ENCODE data around the gene FBXL17. TPM values are rescaled to one million over a fixed set of nuclear protein-coding genes. Genes with fewer than 3 reads are reported as not detected.

FBXL17 gene
- total RNA-seq, 1 experiment from 2014 or later: 16.2 TPM

DNA sequence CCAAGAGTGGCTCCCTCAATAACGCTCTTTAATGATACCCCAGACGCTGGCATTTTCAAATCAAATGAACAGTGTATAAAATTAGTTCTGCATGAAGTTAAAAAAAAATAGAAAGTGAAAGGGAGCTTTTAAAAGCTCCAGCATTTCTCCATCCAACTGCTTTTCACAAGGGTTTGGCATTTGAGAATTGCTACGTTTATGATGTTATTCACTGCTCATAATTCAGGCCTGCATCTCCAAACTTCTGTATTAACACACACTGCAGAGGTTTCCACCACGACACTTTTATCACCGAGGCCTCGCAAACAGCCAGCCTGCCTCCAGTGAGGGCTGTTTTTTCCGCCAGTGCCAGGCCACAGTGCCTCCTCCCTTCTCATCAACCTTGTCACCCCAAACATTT lies 505.6 kb downstream of the FBXL17 start:
- H3K36me3 ChIP-seq: no peaks in the 10 kb centered on the region
- no peak for DNase-seq
- H3K27me3 ChIP-seq: no peaks in the 10 kb centered on the region
- H3K9me3 ChIP-seq: no peaks in the 10 kb centered on the region
- no peak overlapping the region for H3K4me3 ChIP-seq

DNA sequence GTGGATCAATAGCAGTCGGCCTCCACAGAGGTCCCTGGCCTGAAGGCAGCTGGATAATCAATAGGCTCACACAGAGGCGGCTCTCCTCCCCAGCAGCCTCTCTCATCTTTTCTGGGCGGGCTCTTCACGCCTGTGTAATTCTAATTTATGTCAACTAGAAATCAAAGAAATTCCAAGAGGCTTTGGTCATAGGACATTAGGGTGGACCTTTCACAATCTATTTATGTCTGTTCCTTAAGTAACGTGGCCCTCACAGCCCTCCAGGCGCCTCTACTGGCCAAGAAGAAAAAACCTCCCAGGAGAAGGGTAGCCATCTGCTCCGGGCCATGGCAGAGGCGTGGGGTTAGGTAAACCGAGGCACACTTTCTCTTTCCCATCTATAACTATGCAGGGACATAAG lies 506.1 kb downstream of the FBXL17 start:
- Histone ChIP-seq H3K36me3 (no peaks in the 10 kb centered on the region), H3K4me3 (no peak overlapping the region), H3K9me3 (no peaks in the 10 kb centered on the region), H3K27me3 (no peaks in the 10 kb centered on the region)
- no peak for DNase-seq

DNA sequence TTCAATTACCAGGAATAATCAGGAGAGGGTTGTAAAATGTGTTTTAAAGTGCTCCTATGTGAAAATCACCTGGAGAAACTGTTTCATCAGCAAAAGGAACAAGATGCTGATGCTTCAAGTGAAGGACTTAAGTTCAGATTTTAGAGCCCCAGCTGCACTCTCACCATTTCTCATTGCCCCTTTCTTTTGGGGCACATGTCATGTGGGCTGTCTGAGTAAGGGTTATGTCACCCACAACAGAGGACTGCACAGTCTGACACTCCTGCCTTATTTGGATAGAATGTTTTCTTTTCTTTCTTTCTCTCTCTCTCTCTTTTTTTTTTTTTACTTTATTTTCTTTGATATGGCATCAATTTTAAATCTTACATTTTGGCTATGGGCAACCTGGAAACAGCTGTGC lies 507.1 kb downstream of the FBXL17 start:
- no peak overlapping the region for H3K4me3 ChIP-seq
- H3K36me3 ChIP-seq: no peaks in the 10 kb centered on the region
- H3K27me3 ChIP-seq: no peaks in the 10 kb centered on the region
- DNase-seq: no peak
- H3K9me3 ChIP-seq: no peaks in the 10 kb centered on the region

DNA sequence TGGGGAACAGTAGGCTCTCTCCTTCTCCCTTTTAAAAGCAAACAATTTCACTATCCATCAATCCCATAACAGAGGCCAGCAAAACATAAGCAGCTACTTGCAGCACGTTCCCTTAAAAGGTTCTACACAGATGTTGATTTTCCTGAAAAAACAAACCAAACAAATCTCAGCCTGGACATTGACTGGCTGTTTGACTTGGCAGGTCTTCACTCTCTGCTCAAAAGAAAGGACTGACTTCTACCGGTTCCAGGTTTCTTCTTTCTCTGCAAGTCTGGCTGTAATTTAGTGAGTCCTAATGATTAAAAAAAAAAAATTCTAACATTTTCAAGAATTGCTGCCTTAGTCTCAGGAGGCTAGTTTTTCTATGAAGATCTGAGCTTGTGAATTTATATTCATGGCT lies 508.0 kb downstream of the FBXL17 start:
- Histone ChIP-seq H3K4me3 (no peak overlapping the region), H3K27me3 (no peaks in the 10 kb centered on the region), H3K9me3 (no peaks in the 10 kb centered on the region), H3K36me3 (no peaks in the 10 kb centered on the region)
- no peak for DNase-seq

DNA sequence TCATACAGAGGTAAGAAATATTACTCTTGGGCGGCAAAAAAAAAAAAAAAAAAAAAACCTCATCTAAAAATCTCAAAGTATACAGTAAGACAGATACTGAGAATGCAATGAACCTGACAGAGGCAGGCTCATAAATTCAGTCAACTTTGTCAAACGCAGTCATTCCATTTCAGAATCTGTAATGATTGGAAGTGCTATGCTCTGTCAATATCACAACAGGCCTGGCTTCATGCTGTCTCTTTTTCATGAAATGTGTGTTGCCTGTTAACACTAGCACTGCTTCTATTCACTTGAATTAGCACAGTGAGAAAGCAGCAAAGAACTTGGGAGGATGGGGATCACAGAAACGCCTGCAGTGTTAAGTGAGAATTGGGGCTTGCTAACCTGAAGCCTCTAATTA lies 510.9 kb downstream of the FBXL17 start:
- Histone ChIP-seq H3K27me3 (no peaks in the 10 kb centered on the region), H3K4me3 (no peak overlapping the region), H3K36me3 (no peaks in the 10 kb centered on the region), H3K9me3 (no peaks in the 10 kb centered on the region)
- DNase-seq: no peak

DNA sequence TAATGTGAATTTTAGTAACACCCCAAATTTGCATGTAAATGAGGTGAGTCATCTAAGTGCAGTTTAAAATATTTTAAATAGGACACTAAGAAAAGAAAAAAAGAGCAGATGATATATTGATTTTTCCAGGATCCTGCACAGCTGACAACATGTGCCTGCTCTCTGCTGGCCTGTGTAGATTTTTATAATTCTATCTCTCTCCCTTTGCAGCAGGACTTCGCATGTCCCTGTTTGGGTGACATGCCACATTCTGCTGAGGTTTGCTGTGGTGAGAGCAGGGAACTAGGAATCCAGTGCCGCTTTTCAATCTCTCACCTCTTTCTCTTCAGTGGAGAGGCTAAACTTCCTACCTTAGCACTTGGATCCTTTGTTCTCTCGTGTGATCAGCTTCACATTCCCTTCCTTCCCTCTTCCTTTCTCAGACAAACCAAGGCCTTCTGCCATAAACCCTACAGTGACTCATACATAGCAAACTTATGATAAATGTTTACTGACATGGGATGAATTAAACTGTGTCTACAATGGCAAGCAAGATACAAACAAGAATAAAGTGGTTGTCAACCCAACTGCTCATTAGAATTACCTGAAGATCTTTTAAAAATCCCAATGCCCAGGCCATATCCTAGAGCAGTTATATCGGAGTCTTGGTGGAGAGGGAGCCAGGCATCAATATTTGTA lies 512.3 kb downstream of the FBXL17 start:
- H3K9me3 ChIP-seq: no peaks in the 10 kb centered on the region
- no peak overlapping the region for H3K4me3 ChIP-seq
- DNase-seq: peak; percentile 31
- H3K27me3 ChIP-seq: no peaks in the 10 kb centered on the region
- no peaks in the 10 kb centered on the region for H3K36me3 ChIP-seq

DNA sequence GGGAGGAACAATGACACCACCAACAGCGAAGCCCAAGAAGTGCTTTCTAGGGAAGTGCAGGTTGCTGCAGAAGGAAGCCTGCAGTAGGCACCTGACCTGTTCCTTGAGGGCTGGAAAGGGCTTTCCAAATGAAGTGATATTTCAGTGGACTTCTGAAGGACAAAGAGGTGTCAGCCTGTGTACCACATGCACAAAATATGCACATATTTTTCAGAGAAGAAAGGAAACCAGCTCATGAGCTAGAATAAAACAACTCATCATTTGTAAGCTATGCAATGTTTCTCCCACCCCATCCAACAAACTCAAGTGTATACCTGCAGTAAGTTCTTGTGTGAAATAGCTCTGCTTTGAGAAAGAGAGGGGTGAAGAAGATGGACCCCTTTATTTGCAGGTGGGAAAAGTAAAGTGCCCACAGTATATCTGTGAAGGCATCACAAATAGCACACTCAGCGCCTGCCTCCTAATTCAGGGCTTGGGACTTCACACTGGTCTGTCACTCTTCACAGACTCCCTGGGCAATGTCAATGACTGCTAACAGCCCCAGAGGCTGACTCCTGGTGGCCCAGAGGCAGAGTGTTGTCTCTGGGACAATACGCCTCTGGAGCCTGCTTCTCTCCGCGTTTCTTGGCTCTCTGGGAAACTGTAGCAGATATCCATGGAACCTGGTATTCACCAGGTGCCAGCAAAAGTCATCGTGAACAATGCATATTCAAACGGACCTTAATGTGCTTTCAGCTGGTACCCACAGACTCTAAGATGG lies 513.1 kb downstream of the FBXL17 start:
- no peaks in the 10 kb centered on the region for H3K27me3 ChIP-seq
- DNase-seq: no peak
- no peak overlapping the region for H3K4me3 ChIP-seq
- no peaks in the 10 kb centered on the region for H3K9me3 ChIP-seq
- H3K36me3 ChIP-seq: no peaks in the 10 kb centered on the region

DNA sequence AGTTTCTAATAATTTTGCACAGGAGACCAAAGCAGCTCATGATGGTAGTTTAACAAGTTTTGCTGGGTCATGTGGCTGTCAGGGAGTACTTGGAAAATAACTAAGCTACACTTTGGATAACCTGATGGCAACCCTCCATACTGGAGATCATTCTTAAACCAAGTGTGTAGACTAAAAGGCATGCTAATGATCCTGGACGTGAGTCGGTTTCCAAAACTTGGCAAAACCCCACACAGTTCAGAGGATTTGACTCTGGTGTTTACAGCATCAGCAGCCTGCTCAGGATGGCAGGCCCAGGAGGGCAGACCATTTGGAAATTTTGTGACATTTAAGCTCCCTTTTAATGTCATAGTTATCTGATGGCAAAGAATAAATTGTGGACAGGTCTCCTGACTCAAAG lies 514.6 kb downstream of the FBXL17 start:
- peak; percentile 80 for DNase-seq
- no peak overlapping the region for H3K4me3 ChIP-seq
- H3K9me3 ChIP-seq: no peaks in the 10 kb centered on the region
- no peaks in the 10 kb centered on the region for H3K27me3 ChIP-seq
- H3K36me3 ChIP-seq: no peaks in the 10 kb centered on the region

DNA sequence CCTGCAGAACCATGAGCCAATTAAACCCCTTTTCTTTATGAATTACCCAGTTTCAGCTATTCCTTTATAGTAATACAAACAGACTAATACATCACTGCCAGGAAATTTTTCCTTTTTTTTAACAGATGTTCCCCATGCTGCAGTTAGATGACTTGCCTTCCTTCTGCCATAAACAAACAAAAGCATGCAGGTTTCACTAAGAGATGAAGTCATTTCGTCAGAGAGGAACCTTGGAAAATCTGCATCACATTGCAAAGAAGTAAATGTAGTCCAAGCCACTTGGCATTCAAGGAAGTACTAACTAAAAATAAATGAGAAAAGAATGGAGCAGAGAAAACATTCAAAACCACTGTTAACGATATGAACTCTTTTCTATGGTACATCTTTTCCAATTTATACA lies 517.1 kb downstream of the FBXL17 start:
- H3K27me3 ChIP-seq: no peaks in the 10 kb centered on the region
- DNase-seq: no peak
- no peaks in the 10 kb centered on the region for H3K36me3 ChIP-seq
- no peaks in the 10 kb centered on the region for H3K9me3 ChIP-seq
- H3K4me3 ChIP-seq: no peak overlapping the region

DNA sequence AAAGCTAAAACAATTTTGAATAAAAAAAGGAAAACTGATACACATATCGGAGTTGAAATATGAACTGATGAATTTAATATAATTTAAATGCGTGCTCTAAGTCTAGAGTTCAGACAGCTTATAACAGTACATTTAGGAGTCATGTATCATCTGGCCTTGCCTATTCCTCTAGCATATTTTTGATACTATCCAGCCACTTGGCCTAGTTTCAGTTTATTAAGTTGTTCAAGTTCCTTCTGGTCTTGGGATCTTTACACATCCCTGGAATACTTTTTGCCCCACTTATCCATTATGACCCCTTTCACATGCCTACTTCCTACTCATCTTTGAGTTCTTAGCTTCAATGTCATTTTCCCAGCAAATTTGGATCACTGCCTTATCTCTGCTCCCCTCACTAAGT lies 518.8 kb downstream of the FBXL17 start:
- Histone ChIP-seq H3K36me3 (no peaks in the 10 kb centered on the region), H3K27me3 (no peaks in the 10 kb centered on the region)

DNA sequence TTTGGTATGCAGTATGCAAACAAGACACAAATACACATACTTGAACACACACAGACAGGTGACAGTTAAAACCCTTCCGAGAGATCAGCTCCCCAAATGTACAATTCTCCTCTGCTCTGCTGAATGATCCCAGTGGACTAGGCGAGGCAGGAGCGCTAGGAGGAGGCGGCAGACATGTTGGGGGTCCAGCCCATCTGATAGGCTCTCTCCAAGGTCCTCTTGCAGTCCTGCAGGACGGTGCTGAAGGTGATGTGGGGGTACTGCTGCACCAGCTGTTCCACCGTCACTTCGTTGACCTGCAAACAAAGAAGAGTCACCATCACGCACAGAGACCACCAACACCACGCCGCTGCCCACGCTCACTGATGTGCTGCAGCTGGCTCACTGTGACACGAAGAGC lies 520.3 kb downstream of the FBXL17 start:
- Histone ChIP-seq H3K4me3 (no peak overlapping the region), H3K9me3 (no peaks in the 10 kb centered on the region), H3K36me3 (no peaks in the 10 kb centered on the region), H3K27me3 (no peaks in the 10 kb centered on the region)
- no peak for DNase-seq

More for the DNA sequence above, 518.8 kb downstream of the FBXL17 start:
- DNase-seq: no peak
- no peaks in the 10 kb centered on the region for H3K9me3 ChIP-seq
- no peak overlapping the region for H3K4me3 ChIP-seq

DNA sequence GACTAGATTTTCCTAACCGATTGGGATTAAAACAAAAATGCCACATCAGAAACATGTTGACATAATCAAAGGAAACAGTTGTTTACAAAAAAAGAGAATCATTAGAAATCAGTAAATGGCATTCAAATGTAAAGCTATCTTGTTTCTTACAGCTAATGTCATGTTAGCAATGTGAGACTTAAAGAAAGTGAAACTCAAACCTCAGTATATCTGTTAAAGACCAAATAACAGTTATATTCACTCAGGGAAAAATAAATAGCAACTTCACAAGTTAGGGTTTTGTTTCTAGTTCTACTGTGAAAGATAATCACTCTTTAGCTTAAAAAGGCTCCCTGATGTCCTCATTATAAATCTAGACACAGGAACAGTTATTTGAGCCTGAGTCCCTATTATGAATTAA lies 521.9 kb downstream of the FBXL17 start:
- Histone ChIP-seq H3K27me3 (no peaks in the 10 kb centered on the region), H3K36me3 (no peaks in the 10 kb centered on the region), H3K9me3 (no peaks in the 10 kb centered on the region), H3K4me3 (no peak overlapping the region)
- DNase-seq: no peak

DNA sequence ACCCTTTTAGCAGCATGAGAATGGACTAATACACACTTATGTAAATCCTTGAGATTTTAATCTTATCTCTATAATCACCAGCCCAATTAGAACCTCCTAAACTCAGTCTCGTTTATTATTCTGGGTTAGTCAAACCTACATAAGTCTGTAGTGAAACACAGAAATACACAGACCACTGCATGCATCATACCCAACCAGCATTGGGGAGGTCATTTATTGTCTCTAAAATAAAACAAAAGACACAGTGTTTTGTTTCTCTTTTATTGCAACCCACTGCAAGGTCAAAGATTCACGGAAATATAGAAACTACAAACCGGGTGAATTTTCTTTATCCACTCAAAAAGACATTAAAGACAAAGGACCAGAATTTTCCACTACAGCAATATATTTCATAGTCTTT lies 523.1 kb downstream of the FBXL17 start:
- Histone ChIP-seq H3K9me3 (no peaks in the 10 kb centered on the region), H3K4me3 (no peak overlapping the region), H3K36me3 (no peaks in the 10 kb centered on the region), H3K27me3 (no peaks in the 10 kb centered on the region)
- DNase-seq: no peak

DNA sequence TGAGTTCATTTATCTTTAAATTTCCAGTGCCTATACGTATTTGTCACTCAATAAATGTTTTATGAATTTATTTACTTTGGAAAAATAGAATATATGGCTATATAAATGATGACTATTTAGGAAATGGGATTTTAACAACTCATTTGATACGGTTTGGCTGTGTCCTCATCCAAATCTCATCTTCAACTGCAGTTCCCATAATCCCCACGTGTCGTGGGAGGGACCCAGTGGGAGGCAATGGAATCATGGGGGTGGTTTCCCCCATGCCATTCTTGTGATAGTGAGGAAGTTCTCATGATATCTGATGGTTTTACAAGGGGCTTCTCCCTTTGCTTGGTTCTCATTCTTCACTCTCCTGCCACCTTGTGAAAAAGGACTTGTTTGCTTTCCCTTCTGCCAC lies 523.6 kb downstream of the FBXL17 start:
- H3K27me3 ChIP-seq: no peaks in the 10 kb centered on the region

DNA sequence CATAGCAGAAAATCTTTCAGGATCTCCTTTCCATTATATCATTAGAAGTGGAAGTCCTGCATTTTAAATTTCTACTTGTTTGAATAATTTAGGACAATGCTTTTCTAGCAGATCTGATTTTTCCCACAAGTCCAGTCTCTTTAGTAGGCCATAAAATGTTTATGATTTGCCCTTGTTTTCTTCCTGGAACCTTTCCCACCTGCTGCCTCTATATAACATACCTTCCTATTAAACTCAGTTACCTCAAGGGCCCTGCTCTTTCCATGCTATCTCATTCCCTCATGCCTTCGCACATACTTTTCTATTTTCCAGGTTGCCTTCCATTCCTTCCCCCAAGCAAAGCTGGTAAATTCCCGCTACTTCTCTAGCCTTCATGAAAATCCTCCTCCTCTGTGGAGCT lies 524.1 kb downstream of the FBXL17 start:
- no peak for DNase-seq
- H3K4me3 ChIP-seq: no peak overlapping the region
- H3K27me3 ChIP-seq: no peaks in the 10 kb centered on the region
- no peaks in the 10 kb centered on the region for H3K9me3 ChIP-seq
- no peaks in the 10 kb centered on the region for H3K36me3 ChIP-seq

More for the DNA sequence above, 523.6 kb downstream of the FBXL17 start:
- Histone ChIP-seq H3K4me3 (no peak overlapping the region), H3K9me3 (no peaks in the 10 kb centered on the region), H3K36me3 (no peaks in the 10 kb centered on the region)
- DNase-seq: no peak

DNA sequence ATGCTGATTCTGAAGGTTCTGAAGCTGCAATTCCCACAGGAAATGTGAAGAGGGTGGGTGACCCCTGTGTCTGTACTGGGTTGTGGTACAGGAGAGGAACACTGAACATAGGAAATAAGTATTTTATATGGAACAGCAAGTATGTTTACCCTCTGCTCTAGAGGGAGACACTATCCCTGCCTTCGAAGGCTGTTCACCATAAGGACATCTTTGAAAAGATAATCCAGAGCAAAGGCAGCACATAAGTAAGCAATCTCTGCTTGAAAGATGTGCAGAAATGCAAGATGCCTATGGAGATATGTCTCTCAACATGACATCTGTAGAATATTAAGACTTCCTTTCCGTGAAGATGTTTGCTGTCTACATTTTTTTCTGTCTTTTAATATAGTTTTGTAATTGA lies 526.7 kb downstream of the FBXL17 start:
- no peak for DNase-seq
- no peaks in the 10 kb centered on the region for H3K9me3 ChIP-seq
- H3K4me3 ChIP-seq: no peak overlapping the region
- no peaks in the 10 kb centered on the region for H3K27me3 ChIP-seq
- no peaks in the 10 kb centered on the region for H3K36me3 ChIP-seq

DNA sequence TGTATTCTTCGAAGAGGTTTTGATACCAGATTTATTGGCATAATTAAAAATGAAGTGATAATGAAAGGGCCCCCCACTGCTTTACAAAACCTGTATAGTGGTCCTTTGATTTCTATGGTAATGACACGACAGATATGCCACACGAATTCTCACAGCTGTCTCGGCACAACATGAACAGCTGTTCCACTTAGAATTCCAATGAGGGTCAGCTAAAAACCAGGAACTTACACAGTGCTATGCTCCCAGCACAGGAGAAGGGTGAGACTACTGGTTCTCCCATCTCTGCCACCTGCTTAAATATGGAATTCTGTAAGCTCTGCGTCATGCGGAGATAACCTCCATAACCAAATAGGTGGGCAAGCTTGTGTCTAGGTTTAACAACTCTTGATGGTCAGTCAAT lies 528.2 kb downstream of the FBXL17 start:
- Histone ChIP-seq H3K36me3 (no peaks in the 10 kb centered on the region), H3K27me3 (no peaks in the 10 kb centered on the region), H3K4me3 (no peak overlapping the region), H3K9me3 (no peaks in the 10 kb centered on the region)
- DNase-seq: no peak

DNA sequence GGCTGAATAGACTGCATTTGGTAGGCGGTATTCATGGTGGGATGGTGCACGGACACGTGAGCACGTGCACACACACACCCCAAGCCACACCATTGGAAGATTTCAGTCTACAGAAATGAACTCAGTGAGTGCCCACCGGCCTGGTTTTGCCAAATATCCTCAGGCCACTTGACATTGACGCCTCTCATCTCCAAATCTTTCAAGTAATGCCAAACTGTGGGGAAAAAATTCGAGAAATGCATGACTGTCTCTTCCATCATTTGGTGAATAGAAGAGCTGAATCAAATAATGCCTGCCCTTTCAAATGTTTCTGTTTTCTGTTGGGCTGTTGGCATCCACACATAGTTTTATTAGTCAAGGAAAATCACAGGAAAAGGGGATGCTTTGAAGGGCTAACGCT lies 528.9 kb downstream of the FBXL17 start:
- DNase-seq: peak; percentile 17
- H3K27me3 ChIP-seq: no peaks in the 10 kb centered on the region
- H3K4me3 ChIP-seq: no peak overlapping the region
- H3K36me3 ChIP-seq: no peaks in the 10 kb centered on the region
- H3K9me3 ChIP-seq: no peaks in the 10 kb centered on the region
